Islet precursor cell (in vitro differentiated cells): ENCODE measurements around the gene DAB2IP.
A peak's percentile ranks its signal among the peaks of the same experiment; 100 is the strongest.

Experiments used
- DNase-seq: peaks from one replicate; pipeline ENCODE4 v3.0.0-alpha.2; 2018

The DAB2IP gene

GRCh38 chr9:121823451-121824169 is 172.2 kb downstream of the DAB2IP start:
- DNase-seq = no peak

- DNase-seq = no peak
Measured at GRCh38 chr9:121824651-121825030, 173.2 kb downstream of the DAB2IP start.

- DNase-seq = no peak
Measured at GRCh38 chr9:121825031-121825691, 173.7 kb downstream of the DAB2IP start.

DNA sequence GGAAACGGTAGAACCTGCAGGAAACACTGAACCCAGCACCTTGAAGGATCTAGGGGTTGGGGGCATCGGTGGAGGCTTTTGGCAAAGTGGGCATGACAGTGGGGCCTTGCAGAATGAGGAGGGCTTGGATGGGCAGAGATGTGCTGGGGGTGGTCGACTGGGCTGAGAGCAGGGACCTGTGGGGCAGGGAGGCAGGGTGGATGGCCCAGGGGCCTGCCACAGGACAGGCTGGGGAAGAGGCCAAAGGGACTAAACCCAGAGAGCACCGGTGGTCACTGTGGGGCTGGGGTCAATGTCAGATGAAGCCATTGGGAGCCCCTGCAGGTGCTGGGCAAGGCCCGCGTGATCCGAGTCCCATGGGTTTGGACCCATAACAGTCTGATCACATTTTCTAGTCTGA is 175.3 kb downstream of the DAB2IP start:
- DNase-seq = peak; percentile 28

DNA sequence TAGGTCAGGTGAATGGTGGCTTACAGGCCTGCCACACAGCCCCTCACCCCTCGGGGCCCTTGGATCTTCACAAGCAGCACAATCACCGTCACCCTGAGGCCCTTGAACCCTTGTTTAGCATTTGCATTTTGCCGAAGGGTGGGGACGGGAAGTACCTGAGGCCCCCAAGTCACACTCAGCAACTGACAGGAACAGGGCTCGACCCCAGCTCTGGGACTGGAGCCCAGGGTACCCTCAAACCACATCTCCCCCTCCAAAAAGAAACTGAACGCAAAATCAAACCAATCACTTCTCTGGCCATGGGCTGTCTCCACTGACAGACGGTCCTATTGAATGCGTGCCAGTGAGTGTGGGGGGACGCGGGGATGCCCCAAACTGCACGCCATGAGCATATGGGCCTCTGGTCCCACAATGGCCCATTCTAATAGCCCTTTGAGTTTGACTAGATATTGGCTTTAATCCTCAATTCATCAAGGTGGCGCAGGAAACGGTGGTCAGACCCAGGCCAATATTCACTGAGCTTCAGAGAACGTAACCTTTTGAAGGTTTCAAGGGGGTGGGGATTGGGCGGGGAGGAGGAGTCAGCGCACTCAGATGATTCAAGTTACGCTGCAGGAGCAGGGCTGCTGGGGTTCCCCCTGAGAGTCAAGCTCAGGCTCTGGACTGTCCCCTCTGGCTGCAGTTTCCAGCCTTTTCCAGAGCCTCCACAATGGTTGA is 176.0 kb downstream of the DAB2IP start:
- peak; percentile 44 for DNase-seq

DNA sequence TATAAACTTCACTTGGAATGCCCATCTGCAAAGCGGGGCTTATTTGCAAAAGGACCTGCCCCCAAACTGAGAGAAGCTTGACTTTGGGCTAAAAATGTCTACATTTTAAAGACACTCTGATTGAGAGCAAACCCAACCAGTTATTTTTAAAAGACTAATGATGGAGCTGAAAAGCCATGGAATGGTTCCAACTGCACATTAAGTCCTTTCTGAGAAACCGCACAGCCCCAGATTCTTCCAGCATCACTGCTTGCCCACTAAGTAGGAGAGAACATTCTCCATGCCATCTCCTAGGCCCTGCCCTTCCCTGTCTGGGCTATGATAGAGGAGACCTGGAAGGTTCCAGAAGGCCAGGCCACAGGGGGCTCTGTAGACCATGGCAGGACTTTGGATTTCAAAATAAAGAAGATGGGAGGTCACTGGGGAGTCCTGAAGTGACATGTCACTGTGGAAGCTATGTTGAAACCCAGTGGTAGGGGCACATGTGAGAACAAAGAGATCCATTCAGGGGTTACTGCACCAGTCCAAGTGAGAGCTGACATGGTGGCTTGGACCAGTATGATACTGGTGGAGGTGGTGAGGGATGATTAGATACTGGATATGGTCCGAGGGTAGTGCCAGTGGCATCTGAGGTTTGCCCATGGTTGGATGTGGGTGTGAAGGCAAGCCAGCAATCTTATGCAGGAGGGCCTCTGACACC is 179.2 kb downstream of the DAB2IP start:
- DNase-seq = peak; percentile 13

GRCh38 chr9:121831869-121832268 is 180.4 kb downstream of the DAB2IP start:
- DNase-seq = peak; percentile 4

DNA sequence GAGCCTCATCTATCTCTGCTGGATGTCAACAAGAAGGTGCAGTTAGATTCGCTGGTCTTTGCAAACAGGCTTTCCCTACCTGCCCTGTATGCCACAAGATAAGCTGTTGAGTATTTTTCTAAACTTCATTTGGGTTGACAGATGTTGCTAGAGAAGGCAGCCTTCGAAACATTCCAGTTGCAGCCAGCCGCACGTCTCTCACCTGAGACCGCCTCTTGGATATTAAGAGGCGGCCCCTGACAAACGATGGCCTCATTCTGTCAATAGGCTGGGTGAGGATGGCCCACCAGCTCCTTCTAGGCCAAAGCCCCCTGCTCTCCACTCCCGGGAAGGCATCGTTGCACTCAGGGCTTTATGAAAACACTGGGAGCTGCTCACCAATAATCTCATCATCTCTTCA is 181.6 kb downstream of the DAB2IP start:
- peak; percentile 24 for DNase-seq
